T-helper 17 cell (primary cell): ENCODE measurements around the gene HS3ST4. TPM values are rescaled to one million over a fixed set of nuclear protein-coding genes. Genes with fewer than 3 reads are reported as not detected.

Experiments
- ATAC-seq: fragments of 150-1000 bp; cut with Tn5 transposase; 2 replicates; pipeline ENCODE4 v1.10.0; 2021; ENCODE audit warnings: mild to moderate bottlenecking, moderate library complexity
- DNase-seq, 3 donors: peaks; one replicate each; pipeline versions ENCODE4 v3.0.0 to v3.0.0-alpha.2; 2020 to 2021
- H3K9me3 ChIP-seq: one replicate; pipeline ENCODE4 v1.7.0; 2013; ENCODE audit warnings: low read length, mild to moderate bottlenecking; ENCODE audit not compliant: control insufficient read depth, poor library complexity, severe bottlenecking
- H3K27ac Mint-ChIP-seq: one replicate; pipeline ENCODE4 v1.8.0; 2022; ENCODE audit warnings: mild to moderate bottlenecking, moderate library complexity, mixed read lengths
- H3K27me3 Mint-ChIP-seq: one replicate; pipeline ENCODE4 v1.8.0; 2022; ENCODE audit warnings: mixed read lengths
- H3K36me3 Mint-ChIP-seq: one replicate; pipeline ENCODE4 v1.8.0; 2022; ENCODE audit warnings: low read depth, mixed read lengths
- H3K4me1 Mint-ChIP-seq: one replicate; pipeline ENCODE4 v1.8.0; 2022; ENCODE audit warnings: mild to moderate bottlenecking, mixed read lengths
- H3K4me3 Mint-ChIP-seq: one replicate; pipeline ENCODE4 v1.8.0; 2022; ENCODE audit warnings: mild to moderate bottlenecking, moderate library complexity, mixed read lengths
- total RNA-seq, 4 donors: library from RNA in 2 of 4; stranded (reverse) in 2 of 4; gene quantifications; one replicate each; pipeline ENCODE4 v1.2.3 and lab custom pipeline; 2022 to 2026

Gene HS3ST4
- total RNA-seq, 2 donors from 2014 or later, result not detected

DNA sequence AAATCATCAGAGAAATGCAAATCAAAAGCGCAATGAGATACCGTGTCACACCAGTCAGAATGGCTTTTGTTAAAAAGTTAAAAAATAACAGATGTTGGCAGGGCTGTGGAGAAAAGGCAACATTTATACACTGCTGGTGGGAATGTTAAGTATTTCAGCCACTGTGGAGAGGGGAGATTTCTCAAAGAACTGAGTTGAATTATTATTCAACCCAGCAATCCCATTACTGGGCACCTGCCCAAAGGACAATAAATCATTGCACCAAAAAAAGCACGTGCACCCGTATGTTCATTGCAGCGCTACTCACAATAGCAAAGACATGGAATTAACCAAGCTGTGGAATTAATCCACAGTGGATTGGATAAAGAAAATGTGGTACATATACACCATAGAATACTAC lies 204.7 kb downstream of the HS3ST4 start:
- H3K27ac Mint-ChIP-seq, result no peak overlapping the region
- no peak overlapping the region for H3K4me3 Mint-ChIP-seq
- no peaks in the 10 kb centered on the region for H3K4me1 Mint-ChIP-seq
- peaks cover 30% of the 10 kb centered on the region for H3K27me3 Mint-ChIP-seq
- H3K9me3 ChIP-seq, result no peaks in the 10 kb centered on the region
- H3K36me3 Mint-ChIP-seq, result no peaks in the 10 kb centered on the region
- DNase-seq, result no peak
- ATAC-seq, result no peak

DNA sequence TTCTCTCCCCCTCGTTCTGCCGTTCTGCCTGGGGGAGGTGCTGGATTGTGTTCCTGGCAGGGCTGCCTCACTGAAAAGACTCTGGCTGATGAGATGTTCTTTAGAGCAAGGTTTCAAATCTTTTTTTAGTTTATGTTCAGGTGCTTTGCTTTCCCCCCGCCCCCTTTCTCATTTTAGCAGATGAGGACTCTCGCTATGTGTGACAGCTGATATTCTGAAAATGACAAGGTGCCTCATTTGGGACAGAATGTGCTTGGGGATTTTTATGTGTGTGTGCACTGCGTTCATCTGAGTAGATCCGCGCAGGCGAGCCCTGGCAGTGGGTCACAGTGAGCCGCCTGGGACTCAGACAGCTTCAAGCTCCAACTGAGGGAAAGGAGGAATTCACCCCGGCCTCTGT lies 205.9 kb downstream of the HS3ST4 start:
- Mint-ChIP-seq H3K27ac (no peak overlapping the region), H3K4me1 (no peaks in the 10 kb centered on the region), H3K4me3 (no peak overlapping the region), H3K27me3 (peaks cover 30% of the 10 kb centered on the region), H3K36me3 (no peaks in the 10 kb centered on the region)
- DNase-seq (no peak), ATAC-seq (no peak)
- H3K9me3 ChIP-seq, result no peaks in the 10 kb centered on the region

DNA sequence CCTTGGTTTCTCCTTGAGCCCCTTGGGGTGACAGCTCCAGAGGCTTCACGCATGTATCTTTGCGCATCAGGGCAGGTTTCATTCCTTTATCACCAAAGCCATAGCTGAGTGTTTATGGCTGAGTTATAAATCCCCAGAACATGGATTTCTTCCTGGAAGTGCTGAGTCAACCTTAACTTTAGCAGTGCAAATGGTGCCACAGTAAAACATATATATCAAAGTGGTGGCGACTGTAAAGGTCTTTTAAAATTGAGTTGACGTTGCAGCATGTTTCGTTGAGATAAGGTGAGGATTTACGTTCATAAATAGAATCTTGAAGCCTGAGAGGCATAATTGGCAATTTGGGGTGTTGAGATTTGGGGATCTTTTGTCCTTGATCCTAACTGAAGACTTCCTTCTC lies 214.1 kb downstream of the HS3ST4 start:
- Mint-ChIP-seq H3K27me3 (peaks cover 5% of the 10 kb centered on the region), H3K4me1 (no peaks in the 10 kb centered on the region), H3K36me3 (no peaks in the 10 kb centered on the region), H3K27ac (no peak overlapping the region), H3K4me3 (no peak overlapping the region)
- no peaks in the 10 kb centered on the region for H3K9me3 ChIP-seq
- ATAC-seq (no peak), DNase-seq (no peak)

DNA sequence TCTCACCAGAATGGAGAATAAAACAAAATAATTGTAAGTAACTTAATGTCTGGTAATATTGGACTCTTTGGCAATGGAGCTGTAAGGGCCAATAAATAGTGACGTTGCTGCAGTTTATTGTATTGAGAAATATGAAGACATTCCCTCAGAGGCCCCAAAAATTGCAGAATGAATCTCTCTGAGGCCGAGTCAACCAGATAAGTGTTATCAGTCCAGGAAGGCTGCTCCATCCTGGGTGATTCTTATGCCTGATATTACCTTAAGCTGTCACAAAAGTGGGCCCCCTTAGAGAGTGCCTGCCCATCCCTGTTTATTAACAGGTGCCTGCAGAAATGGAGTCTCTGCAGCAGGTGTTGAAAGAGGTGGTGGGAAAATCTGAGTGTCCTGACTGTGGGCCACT lies 219.2 kb downstream of the HS3ST4 start:
- H3K36me3 Mint-ChIP-seq, result no peaks in the 10 kb centered on the region
- no peaks in the 10 kb centered on the region for H3K9me3 ChIP-seq
- DNase-seq (no peak), ATAC-seq (no peak)
- no peaks in the 10 kb centered on the region for H3K4me1 Mint-ChIP-seq
- no peak overlapping the region for H3K4me3 Mint-ChIP-seq
- H3K27ac Mint-ChIP-seq, result no peak overlapping the region
- no peaks in the 10 kb centered on the region for H3K27me3 Mint-ChIP-seq

DNA sequence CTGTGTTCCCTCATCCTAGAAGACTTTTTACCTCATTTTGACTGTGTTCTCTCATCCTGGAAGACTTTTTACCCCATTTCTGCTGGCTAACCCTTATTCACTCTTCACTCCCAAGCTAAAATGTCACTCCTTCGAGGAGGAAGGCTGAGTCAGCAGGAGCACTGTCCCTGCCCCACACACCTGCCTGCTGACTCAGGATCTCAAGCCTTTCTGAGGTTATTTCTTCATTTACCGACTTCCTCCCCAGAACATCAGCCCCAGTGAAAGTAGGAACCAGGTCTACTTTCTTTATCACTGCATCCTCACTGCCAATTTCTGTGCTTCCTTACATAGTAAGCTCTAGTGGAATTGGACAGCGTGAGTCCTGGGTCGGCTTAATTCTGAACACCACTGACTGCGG lies 220.6 kb downstream of the HS3ST4 start:
- H3K4me1 Mint-ChIP-seq, result no peaks in the 10 kb centered on the region
- H3K9me3 ChIP-seq, result no peaks in the 10 kb centered on the region
- no peak overlapping the region for H3K27ac Mint-ChIP-seq
- no peak overlapping the region for H3K4me3 Mint-ChIP-seq
- DNase-seq (no peak), ATAC-seq (no peak)
- H3K36me3 Mint-ChIP-seq, result no peaks in the 10 kb centered on the region
- H3K27me3 Mint-ChIP-seq, result no peaks in the 10 kb centered on the region

DNA sequence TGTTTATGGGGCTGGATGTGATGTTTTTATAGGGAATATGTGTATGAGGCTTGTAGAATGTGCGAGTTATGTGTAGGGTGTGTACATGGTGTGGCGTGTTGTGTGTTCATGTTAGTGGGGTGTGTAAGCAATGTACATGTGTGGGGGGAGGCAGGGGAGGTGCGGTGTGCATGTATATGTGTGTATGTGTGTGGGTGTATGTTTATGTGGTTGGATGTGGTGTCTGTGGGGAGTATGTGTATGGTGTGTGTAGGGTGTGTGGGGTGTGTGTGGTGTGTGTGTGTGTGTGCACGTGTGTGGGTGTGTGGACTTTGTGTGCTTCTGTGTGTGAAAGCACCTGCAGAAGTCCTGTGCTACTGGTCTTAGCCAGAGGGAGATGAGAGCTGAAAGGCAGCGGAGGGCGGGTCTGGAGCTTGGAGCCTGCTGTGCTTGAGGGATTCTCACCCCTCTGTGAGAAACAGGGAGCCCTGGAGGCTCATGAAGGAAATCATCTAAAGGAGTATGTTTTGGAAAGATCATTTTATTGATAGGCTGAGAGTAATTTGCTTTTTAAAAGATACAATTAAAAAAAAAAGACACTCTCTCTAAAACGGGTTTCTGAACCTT lies 222.7 kb downstream of the HS3ST4 start:
- H3K27me3 Mint-ChIP-seq, result no peaks in the 10 kb centered on the region
- H3K27ac Mint-ChIP-seq, result no peak overlapping the region
- H3K4me3 Mint-ChIP-seq, result no peak overlapping the region
- DNase-seq, result no peak
- no peak for ATAC-seq
- no peaks in the 10 kb centered on the region for H3K36me3 Mint-ChIP-seq
- no peaks in the 10 kb centered on the region for H3K9me3 ChIP-seq
- H3K4me1 Mint-ChIP-seq, result no peaks in the 10 kb centered on the region

DNA sequence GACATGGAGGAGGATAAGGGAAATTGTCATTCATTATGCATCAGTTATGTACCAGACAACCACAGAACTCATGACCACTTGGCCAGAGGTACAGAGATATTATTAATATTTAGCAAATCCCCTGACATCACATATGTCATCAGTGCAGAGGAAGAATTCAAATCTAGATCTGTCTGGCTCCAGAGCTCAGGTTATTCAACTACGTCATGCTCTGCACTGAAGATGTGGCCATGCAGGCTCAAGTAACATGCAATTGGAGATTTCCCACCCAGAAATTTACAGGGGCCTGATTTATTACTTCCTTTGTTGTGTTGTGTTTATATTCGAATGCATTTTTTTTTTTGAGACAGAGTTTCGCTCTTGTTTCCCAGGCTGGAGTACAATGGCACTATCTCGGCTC lies 224.3 kb downstream of the HS3ST4 start:
- no peaks in the 10 kb centered on the region for H3K27me3 Mint-ChIP-seq
- H3K27ac Mint-ChIP-seq, result no peak overlapping the region
- no peak overlapping the region for H3K4me3 Mint-ChIP-seq
- no peak for DNase-seq
- H3K36me3 Mint-ChIP-seq, result no peaks in the 10 kb centered on the region
- H3K4me1 Mint-ChIP-seq, result no peaks in the 10 kb centered on the region
- H3K9me3 ChIP-seq, result no peaks in the 10 kb centered on the region
- ATAC-seq, result no peak

DNA sequence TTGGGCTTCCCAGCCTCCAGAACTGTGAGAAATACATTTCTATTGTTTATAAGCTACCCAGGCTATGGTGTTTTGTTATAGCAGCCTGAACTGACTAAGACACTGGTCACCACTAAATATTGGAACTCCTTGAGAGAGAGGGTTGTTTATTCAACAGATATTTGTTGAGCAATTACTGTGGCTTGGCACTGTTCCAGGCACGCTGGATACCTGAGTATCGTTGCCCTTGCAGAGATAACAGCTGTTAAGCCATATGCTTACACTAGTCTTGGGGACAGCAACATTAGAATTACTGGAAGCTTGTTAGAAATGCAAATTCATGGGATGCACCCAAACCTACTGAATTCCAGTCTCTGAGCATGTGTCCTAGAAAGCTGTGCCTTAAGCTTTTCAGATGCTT lies 230.7 kb downstream of the HS3ST4 start:
- Mint-ChIP-seq H3K4me3 (no peak overlapping the region), H3K27ac (no peak overlapping the region), H3K27me3 (peaks cover 11% of the 10 kb centered on the region), H3K36me3 (no peaks in the 10 kb centered on the region), H3K4me1 (no peaks in the 10 kb centered on the region)
- no peaks in the 10 kb centered on the region for H3K9me3 ChIP-seq
- ATAC-seq (no peak), DNase-seq (no peak)

DNA sequence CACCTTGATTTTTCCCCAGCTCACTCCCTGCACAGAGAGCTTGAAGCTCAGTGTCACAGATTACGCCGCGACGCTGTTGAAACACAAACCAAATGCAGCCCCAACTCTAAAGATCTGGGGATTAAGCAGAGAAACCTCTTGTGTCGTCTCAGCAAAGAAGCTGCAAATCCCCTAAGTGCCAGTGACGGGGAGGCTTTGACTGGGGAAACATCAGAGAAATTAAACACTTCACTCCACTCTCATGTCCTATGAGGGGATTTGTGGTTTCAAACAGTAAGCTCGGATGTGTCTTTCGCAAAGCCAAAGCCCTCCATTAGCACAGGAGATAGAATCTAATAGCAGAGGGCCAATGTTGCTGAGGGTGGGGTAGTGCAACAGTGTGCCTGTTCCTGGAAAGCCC lies 233.7 kb downstream of the HS3ST4 start:
- H3K9me3 ChIP-seq, result no peaks in the 10 kb centered on the region
- Mint-ChIP-seq H3K36me3 (no peaks in the 10 kb centered on the region), H3K4me3 (no peak overlapping the region), H3K27ac (no peak overlapping the region), H3K4me1 (no peaks in the 10 kb centered on the region), H3K27me3 (peaks cover 11% of the 10 kb centered on the region)
- ATAC-seq (no peak), DNase-seq (no peak)

DNA sequence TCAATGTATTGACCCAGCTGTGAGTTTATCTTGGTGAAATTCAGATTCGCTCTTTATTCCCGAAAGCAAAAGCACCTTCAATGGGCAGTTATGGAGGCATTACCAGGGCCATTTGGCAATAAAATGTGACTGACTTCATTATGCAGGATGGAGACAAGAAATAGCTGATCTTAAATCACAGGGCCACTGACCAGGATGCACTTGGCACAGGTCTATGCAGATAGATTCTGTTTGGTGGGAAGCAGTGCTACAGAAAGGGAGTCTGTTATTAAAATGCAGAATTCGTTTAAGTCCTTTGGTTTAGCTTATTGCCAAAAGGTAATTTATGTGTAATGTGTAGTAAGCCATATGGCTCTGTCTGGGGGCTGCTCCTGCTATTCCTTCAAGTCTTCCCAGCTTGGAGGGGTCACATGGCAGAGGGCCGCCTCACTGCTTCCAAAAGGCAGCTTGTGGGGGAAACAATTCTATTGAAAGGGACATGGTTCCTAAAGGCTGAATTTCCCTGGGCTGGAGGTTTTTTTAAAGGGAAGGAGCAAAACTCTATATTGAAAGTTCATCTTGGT lies 239.8 kb downstream of the HS3ST4 start:
- Mint-ChIP-seq H3K36me3 (no peaks in the 10 kb centered on the region), H3K4me1 (no peaks in the 10 kb centered on the region), H3K4me3 (no peak overlapping the region), H3K27ac (no peak overlapping the region), H3K27me3 (peaks cover 13% of the 10 kb centered on the region)
- H3K9me3 ChIP-seq, result no peaks in the 10 kb centered on the region
- DNase-seq (no peak), ATAC-seq (no peak)

DNA sequence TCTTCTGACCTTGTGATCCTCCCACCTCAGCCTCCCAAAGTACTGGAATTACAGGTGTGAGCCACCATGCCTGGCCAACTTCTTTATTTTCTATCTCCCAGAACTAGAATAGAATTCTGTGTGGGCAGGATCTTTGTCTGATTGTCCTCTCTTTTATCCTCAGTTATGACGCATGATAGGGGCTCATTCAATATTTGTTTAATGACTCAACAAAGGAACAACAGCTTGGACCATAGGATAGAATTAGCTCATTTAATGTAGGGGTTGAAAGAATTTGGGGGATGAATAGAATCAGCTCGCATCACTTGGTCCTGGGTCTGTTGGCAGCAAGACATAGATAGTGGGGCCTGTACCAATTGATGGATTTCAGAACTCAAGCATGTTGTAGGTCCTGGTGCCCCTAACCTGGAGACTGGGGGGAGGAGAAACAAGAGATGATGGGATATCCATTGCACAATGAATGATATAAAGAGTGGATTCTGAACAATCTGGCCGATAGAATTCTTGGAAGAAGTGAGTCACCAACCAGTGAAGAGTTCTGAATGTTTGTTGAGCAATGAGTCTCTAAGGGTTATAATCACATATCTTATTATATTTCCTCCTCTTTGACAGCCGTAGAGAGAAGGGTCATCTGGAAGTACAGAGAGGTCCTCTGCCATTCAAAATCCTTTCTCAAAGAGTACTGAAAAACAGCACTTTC lies 250.2 kb downstream of the HS3ST4 start:
- no peak for DNase-seq
- H3K27ac Mint-ChIP-seq, result no peak overlapping the region
- no peaks in the 10 kb centered on the region for H3K4me1 Mint-ChIP-seq
- no peaks in the 10 kb centered on the region for H3K27me3 Mint-ChIP-seq
- no peak overlapping the region for H3K4me3 Mint-ChIP-seq
- ATAC-seq, result no peak
- no peaks in the 10 kb centered on the region for H3K9me3 ChIP-seq
- no peaks in the 10 kb centered on the region for H3K36me3 Mint-ChIP-seq

DNA sequence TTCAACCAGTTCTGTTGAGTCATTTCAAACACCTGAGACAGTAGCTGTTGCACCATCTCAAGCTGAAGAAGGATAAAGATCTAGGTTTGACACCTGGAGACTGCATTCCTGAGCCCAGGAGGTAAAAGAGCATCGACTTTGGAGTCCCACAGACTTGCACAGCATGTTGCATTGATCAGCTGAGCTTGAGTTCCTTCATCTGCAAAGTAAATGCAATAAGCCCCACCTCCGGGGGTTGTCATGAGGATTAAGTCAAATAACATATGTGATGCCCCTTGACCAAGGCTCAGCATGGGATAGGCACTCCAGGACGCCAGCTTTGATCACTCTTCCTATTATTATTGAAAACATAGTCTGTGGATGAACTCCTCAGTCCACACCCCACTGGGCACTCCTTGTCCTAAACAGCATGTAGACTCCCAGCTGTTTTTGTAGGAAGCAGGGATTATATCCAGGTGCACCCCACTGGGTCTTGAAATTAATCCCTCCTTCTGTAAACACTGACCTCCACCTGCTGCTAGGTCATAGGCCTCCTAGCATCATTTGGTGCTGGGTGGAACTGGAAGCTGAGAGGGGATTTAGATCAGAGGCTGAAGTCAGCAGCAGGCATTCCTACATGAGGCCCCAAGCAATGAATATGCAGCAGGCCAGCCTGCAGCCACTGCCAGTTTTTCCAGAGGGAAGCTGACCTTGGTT lies 259.0 kb downstream of the HS3ST4 start:
- Mint-ChIP-seq H3K4me3 (no peak overlapping the region), H3K27ac (no peak overlapping the region), H3K4me1 (no peaks in the 10 kb centered on the region), H3K36me3 (no peaks in the 10 kb centered on the region), H3K27me3 (no peaks in the 10 kb centered on the region)
- DNase-seq (no peak), ATAC-seq (no peak)
- no peaks in the 10 kb centered on the region for H3K9me3 ChIP-seq

DNA sequence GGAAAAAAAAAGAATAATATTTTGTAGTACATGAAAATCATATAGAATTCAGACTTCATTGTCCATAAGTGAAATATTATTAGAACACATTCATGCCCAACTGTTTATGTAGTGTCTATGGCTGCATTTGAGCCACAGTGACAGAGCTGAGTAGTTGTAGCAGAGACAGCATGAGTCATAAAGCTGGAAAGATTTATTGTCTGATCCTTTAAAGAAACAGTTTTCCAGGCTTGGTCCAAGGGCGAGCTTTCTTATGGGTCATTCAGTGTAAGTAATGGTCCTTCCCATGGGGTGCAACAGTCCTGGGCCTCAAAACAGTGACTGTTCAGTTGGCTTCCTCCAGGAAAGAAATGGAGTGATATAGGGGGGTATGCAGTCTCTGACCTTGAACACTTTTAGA lies 260.2 kb downstream of the HS3ST4 start:
- Mint-ChIP-seq H3K4me1 (no peaks in the 10 kb centered on the region), H3K27ac (no peak overlapping the region), H3K4me3 (no peak overlapping the region), H3K36me3 (no peaks in the 10 kb centered on the region), H3K27me3 (peaks cover 11% of the 10 kb centered on the region)
- no peak for ATAC-seq
- H3K9me3 ChIP-seq, result no peaks in the 10 kb centered on the region
- DNase-seq, result no peak
